Hippocampal formation (tissue), 2 donors: ENCODE measurements around the gene TRMT61A.
A peak's percentile ranks its signal among the peaks of the same experiment; 100 is the strongest.

Source experiments
- DNase-seq, 2 donors: peaks; one replicate each; lab custom pipeline; 2025; lab: John Stamatoyannopoulos, UW

Gene TRMT61A

GRCh38 chr14:103535081-103535890 is 6.3 kb downstream of the TRMT61A start:
- no peak for DNase-seq

GRCh38 chr14:103535891-103536565 is 7.0 kb downstream of the TRMT61A start:
- no peak for DNase-seq

DNA sequence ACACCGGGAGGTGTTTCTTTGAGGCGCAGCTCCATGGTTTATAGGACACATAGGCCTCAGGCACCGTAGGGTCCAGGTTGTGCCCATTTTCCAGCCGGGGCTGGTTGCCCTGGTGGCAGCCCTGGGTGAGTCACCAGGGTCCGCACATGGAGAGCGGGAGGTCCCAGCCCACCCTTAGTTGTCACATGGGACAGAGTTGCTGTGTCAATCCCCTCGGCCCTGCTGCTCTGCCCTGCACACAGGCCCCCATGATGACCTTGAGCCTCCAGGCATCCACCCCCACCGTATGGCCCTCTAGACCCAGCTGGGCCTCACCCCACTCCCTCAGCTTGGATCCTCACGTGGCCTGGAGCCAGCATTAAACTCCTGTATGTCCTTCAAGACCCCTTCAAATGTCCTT is 7.7 kb downstream of the TRMT61A start:
- DNase-seq = no peak

GRCh38 chr14:103537175-103537990 is 8.4 kb downstream of the TRMT61A start:
- DNase-seq = no peak

DNA sequence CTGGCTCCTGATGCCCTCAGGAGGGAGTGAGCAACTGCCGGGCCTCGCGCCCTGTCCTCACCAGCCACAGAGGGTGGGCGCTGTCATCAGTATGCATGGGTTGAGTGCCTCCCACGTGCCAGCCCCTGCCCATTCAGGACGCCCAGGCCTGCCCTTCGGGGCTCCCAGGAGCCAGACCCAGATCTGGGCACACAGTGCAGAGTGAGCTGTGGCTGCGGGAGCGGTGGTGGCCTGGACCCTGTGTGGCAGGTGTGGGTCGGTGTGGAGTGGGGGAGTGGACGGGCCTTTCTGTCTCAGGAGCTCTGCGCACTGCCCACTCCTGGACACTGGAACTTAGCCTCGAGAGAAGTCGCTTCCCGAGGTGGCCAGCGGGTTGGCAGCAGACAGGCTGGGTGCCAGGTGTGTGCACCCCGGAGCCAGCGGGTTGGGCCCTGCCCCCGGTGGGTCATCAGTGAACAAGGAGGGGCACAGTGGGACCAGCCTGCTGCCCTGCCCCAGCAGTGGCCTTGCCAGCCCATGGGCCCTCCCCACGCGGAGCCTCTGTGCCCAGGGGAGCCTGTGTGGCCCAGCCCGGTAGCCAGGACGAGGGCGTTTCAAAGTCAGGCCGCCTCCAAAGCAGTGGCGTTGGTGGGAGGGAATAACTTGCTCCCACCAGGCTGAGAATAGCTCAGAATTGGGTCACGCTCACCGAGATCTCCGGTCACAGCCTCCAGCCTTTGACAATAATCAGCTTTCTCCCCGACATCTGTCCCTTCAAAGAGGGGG is 9.5 kb downstream of the TRMT61A start:
- DNase-seq = no peak

- no peak for DNase-seq
Observed at GRCh38 chr14:103539056-103539825, 10.2 kb downstream of the TRMT61A start.

GRCh38 chr14:103540821-103541708 is 12.1 kb downstream of the TRMT61A start:
- DNase-seq = no peak

GRCh38 chr14:103541709-103542604 is 13.0 kb downstream of the TRMT61A start:
- DNase-seq = peak in 1 of 2 donors; percentile 71

- DNase-seq = peak; percentile 91 to 94
Observed at GRCh38 chr14:103542605-103543088, 13.7 kb downstream of the TRMT61A start.

- DNase-seq = peak in 1 of 2 donors; percentile 88
Observed at GRCh38 chr14:103543140-103543539, 14.1 kb downstream of the TRMT61A start.

DNA sequence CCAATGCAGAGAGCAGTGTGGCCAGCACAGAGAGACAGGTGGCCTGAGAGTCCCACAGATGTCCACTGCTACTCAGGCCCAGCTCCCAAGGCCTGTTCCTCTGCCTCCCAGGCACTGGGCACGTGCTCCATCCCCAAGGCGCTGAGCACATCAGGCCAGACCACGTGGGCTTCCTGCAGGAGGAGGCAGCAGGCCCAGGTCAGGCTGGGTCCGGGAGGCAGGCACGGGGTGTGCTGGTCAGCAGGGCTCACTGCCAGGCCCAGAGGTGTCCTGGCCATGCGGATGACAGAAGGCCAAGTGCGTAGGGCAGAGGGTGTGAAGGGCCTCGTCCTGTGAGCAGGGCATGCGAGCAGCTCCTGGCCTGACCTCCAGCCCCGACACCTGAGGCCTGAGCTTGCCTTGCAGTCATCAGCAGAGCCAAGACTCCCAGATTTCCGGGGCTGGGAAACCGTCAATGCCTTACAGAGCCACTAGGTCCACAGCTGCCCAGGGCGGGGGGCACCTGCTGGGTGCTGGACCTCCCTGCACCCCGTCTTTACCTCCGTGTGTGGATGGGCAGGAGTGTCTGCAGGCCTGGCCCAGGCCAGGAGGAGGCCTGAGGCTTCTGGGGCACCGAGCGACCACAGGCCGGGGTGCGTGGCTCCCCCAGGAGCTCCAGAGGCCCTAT is 14.9 kb downstream of the TRMT61A start:
- DNase-seq = no peak

DNA sequence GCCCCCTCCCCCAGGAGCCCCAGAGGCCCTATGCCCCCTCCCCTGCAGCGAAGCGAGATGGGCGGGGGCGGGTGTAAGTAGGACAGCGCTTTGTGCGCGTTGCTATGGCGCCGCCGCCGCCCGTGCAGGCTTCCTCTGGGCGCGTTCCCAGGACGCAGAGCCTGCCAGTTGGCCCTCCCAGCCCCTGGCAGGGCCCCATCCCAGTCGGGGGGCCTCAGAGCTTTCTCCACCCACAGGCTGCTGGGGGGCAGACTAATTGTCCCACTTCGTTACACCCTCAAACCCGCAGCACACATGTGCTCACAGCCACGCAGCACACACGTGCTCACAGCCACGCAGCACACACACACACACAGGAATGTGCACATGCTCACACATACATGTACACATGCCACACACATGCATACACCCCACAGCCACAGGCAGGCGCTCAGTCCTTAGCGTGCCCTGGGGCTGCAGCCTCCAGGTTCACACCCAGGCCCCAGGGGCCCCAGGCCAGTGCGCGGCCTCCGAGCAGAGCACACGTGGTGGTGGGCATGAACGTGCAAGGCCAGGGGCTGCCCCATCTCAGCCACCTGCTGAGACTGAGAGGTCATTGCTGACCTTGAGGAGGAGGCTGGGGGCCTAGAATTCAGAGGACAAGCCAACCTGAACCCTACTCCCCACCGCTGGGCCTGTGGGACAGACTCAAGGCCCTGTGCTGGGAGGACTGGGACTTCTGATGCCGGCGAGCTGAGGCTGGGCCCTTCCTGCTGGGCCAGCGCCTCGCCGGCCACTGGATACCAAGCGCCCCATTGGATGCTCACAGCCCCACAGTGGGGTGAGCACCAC is 15.6 kb downstream of the TRMT61A start:
- DNase-seq = peak; percentile 80 to 86

- no peak for DNase-seq
Observed at GRCh38 chr14:103545219-103545914, 16.4 kb downstream of the TRMT61A start.

- no peak for DNase-seq
Observed at GRCh38 chr14:103545915-103546651, 17.1 kb downstream of the TRMT61A start.

DNA sequence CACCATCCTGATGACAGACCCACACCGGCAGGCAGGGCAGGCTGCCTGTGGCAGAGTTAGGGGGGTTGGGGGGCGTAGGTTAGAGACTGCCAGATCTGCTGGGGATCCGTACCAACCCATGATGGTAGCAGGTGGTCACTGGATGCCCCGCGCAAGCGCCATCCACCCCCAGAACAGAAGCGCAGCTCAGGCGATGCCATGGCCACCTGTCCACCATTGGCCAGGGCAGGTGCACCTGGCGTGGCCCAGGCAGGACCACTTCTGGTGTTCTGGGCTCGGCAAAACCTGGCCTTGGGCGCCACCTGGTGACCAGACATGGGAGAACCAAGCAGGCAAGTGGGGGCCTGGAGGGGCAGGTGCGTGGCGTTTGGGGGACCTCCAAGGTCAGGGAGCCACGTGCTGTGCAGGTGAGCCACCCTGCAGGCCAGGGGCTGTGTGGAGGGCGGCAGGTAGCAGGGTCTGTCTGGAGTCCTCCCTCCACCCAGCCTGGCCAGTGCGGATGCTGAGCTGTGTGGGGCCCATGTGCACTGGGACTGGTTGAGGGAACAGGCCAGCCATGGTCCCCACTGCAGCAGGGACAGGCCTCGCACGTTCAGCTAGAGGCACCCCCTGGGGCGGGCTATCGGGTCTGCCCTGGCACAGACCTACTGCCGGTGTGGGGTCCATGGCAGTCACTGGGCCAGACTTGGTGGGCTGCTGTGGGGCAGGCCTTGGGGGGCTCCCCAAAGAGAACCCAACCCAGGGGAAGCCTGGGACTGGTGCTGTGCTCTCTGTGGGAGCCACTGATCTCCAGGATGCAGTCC is 17.9 kb downstream of the TRMT61A start:
- DNase-seq = peak in 1 of 2 donors; percentile 73
